ENCODE measurements around the gene MEGF6. TPM values are rescaled to one million over a fixed set of nuclear protein-coding genes. Genes with fewer than 3 reads are reported as not detected.
"Not testable (repeated sequence)": the region's sequence is repeated elsewhere in the genome, so short reads cannot be mapped to it uniquely, and the experiment has no call there.

MEGF6 gene
- total RNA-seq, 1 donor = 102 TPM

DNA sequence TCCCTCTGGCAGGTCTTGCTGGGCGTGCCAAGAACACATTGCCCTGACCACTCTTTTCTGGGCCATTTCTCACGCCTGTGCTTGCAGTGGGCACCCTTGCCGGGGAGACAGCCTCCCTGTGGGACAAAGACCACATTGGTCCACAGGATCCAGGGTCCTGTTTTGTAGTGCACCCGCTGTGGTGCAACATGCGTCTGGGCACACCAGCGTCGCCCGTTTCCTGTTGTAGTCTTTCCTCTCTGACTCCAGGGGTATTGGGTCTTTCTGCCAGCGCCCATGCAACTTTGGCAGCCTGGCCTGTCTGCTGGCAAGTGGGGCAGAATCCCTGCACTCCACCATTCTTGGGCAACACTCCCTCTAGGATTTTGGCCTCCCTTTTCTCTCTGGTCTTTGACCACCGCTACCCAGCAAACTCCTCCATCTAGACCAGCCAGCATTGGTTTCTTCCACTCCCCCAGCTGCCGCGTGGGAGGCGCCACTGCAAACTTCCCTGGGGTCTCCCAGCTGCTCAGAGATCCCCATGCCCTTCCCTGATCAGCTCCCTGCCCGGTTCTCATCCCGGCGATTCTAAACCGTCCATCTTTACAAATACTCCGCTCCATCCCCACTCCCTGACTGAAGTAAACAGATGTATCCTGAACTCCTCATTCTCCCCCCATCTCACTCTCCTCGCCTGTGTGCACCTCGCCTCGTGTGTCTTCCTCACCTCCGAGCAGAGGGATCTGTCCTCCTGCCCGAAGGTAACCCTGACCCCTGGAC, 12.3 kb upstream of the MEGF6 start:
- peak overlapping the region; percentile 92 for H3K4me3 ChIP-seq (ENCODE audit: low read depth, low read length)
- TF ChIP-seq, protein P1, sequence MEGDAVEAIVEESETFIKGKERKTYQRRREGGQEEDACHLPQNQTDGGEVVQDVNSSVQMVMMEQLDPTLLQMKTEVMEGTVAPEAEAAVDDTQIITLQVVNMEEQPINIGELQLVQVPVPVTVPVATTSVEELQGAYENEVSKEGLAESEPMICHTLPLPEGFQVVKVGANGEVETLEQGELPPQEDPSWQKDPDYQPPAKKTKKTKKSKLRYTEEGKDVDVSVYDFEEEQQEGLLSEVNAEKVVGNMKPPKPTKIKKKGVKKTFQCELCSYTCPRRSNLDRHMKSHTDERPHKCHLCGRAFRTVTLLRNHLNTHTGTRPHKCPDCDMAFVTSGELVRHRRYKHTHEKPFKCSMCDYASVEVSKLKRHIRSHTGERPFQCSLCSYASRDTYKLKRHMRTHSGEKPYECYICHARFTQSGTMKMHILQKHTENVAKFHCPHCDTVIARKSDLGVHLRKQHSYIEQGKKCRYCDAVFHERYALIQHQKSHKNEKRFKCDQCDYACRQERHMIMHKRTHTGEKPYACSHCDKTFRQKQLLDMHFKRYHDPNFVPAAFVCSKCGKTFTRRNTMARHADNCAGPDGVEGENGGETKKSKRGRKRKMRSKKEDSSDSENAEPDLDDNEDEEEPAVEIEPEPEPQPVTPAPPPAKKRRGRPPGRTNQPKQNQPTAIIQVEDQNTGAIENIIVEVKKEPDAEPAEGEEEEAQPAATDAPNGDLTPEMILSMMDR (IDR thresholded peaks at IDR 0.05; ENCODE audit: insufficient read depth, low read length) = no peak
- no peak for DNase-seq (ENCODE audit: low read depth)

DNA sequence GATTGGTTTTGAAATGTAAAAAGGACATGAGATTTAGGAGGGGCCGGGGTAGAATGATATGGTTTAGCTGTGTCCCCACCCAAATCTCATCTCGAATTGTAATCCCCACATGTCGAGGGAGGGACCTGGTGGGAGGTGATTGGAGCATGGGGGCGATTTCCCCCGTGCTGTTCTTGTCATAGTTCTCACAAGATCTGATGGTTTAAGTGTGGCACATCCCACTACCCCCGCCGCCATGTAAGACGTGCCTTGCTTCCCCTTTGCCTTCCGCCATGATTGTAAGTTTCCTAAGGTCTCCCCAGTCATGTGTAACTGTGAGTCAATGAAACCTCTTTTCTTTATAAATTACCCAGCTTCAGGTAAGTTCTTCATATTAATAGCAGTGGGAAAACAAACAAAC, 10.8 kb upstream of the MEGF6 start:
- H3K4me3 ChIP-seq (ENCODE audit: low read depth, low read length); DNase-seq (ENCODE audit: low read depth): not testable (repeated sequence)

DNA sequence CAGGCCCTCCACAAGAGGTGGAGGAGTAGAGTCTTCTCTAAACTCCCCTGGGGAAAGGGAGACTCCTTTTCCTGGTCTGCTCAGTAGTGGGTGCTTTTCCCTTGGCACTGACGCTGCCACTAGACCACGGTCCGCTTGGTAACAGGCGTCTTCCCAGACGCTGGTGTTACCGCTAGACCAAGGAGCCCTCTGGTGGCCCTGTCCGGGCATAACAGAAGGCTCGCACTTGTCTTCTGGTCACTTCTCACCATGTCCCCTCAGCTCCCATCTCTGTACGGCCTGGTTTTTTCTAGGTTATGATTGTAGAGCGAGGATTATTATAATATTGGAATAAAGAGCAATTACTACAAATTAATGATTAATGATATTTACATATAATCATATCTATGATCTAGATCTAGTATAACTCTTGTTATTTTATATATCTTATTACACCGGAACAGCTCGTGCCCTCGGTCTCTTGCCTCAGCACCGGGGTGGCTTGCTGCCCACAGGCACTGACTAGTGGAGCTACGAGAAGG, 9.9 kb upstream of the MEGF6 start:
- TF ChIP-seq, protein P1 (IDR thresholded peaks at IDR 0.05; ENCODE audit: insufficient read depth, low read length) = peak; percentile 55
- not testable (repeated sequence) for H3K4me3 ChIP-seq (ENCODE audit: low read depth, low read length)
- DNase-seq (ENCODE audit: low read depth) = peak; percentile 39

DNA sequence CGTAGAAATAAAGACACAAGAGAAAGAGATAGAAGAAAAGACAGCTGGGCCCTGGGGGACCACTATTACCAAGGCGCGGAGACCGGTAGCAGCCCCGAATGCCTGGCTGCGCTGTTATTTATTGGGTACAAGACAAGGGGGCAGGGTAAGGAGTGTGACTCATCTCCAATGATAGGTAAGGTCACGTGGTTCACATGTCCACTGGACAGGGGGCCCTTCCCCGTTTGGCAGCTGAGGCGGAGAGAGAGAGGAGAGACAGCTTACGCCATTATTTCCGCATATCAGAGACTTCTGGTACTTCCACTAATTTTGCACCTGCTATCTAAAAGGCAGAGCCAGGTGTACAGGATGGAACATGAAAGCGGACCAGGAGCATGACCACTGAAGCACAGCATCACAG, 9.4 kb upstream of the MEGF6 start:
- DNase-seq (ENCODE audit: low read depth) = no peak
- TF ChIP-seq, protein P1 (IDR thresholded peaks at IDR 0.05; ENCODE audit: insufficient read depth, low read length) = no peak
- no peak overlapping the region for H3K4me3 ChIP-seq (ENCODE audit: low read depth, low read length)

DNA sequence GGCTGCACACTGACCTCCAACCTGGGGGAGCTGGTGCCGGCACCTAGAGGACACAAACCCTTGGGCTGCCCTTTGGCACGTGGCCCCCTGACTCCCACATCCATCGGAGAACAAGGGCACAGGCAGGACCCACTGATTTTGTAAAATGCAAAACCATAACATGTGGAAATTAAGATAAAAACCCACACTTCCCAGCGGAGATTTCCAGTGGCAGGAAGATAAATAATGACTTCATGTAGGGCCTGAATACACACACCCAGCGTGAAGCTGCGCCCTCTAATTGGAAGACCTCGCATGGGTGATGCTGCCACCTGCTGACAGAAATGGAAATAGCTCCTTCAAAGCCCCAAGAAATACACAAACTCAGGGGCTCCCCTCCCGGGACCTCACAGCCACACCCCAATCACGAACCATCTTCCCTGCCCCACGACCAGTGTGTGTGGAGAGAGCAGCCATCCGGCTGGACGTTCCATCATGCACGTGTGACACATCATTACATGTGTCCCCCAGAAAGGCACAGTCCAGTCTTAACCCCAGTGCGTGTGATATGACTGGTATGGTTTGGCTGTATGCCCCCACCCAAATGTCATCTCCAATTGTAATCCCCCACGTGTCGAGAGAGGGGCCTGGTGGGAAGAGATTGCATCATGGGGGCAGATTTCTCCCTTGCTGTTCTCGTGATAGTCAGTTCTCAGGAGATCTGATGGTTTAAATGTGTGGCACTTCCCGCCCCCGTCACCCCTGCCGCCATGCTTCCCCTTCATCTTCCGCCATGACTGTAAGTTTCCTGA, 7.8 kb upstream of the MEGF6 start:
- DNase-seq (ENCODE audit: low read depth) = peak; percentile 86
- H3K4me3 ChIP-seq (ENCODE audit: low read depth, low read length) = no peak overlapping the region
- TF ChIP-seq, protein P1 (IDR thresholded peaks at IDR 0.05; ENCODE audit: insufficient read depth, low read length) = peak; percentile 84

DNA sequence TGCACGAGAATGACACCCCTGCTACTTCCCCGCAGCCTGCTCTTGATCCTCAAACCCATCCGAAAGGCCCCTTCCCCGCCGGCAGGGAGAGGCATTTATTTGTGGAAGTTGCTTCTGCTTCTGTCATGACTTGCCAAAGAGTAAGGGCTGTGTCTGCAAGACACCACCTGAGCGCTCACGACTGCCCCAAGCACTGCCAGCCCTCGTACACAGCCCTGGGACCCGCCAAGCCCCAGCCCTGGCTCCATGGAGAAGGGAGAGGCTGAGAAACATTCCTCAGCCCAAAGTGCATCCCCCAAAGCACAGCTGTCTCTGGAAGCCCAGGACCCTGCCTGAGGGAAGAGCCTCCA, 7.2 kb upstream of the MEGF6 start:
- no peak overlapping the region for H3K4me3 ChIP-seq (ENCODE audit: low read depth, low read length)

More for the DNA sequence above, 7.2 kb upstream of the MEGF6 start:
- TF ChIP-seq, protein P1 (IDR thresholded peaks at IDR 0.05; ENCODE audit: insufficient read depth, low read length) = no peak
- no peak for DNase-seq (ENCODE audit: low read depth)
